ENCODE results near the gene EXOC7. TPM values are rescaled to one million over a fixed set of nuclear protein-coding genes. Genes with fewer than 3 reads are reported as not detected.

The EXOC7 gene
- total RNA-seq, 1 experiment from 2014 or later: 126 TPM

DNA sequence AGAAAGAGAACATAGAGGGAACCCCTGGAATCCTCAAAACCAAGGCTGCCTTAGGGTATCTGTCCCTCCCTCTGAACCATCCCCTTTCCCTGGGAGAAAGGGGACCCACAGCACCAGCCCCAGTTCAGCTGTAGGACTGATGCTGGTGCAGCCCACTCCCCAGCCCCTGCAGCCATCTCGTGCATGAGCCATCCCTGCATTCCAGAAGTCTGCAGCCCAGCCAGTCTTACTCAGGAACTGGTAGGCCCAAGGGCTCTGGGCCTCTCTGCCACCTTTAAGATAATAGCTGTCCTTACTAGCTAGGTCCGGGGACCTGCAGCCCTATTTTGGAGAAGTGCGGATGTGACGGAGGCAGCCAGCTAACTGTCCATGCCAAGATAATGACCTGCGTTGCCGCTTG lies 70.4 kb downstream of the EXOC7 start (continued):
- TF ChIP-seq, protein P1, sequence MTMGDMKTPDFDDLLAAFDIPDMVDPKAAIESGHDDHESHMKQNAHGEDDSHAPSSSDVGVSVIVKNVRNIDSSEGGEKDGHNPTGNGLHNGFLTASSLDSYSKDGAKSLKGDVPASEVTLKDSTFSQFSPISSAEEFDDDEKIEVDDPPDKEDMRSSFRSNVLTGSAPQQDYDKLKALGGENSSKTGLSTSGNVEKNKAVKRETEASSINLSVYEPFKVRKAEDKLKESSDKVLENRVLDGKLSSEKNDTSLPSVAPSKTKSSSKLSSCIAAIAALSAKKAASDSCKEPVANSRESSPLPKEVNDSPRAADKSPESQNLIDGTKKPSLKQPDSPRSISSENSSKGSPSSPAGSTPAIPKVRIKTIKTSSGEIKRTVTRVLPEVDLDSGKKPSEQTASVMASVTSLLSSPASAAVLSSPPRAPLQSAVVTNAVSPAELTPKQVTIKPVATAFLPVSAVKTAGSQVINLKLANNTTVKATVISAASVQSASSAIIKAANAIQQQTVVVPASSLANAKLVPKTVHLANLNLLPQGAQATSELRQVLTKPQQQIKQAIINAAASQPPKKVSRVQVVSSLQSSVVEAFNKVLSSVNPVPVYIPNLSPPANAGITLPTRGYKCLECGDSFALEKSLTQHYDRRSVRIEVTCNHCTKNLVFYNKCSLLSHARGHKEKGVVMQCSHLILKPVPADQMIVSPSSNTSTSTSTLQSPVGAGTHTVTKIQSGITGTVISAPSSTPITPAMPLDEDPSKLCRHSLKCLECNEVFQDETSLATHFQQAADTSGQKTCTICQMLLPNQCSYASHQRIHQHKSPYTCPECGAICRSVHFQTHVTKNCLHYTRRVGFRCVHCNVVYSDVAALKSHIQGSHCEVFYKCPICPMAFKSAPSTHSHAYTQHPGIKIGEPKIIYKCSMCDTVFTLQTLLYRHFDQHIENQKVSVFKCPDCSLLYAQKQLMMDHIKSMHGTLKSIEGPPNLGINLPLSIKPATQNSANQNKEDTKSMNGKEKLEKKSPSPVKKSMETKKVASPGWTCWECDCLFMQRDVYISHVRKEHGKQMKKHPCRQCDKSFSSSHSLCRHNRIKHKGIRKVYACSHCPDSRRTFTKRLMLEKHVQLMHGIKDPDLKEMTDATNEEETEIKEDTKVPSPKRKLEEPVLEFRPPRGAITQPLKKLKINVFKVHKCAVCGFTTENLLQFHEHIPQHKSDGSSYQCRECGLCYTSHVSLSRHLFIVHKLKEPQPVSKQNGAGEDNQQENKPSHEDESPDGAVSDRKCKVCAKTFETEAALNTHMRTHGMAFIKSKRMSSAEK (CRISPR knock-in tag; IDR thresholded peaks at IDR 0.05; ENCODE audit: borderline replicate concordance): no peak
- no peak for TF ChIP-seq RORB (CRISPR knock-in tag; IDR thresholded peaks at IDR 0.05)
- no peak for TF ChIP-seq AR (CRISPR knock-in tag; IDR thresholded peaks at IDR 0.05)
- no peak for TF ChIP-seq ZNF232 (CRISPR knock-in tag; IDR thresholded peaks at IDR 0.05)
- TF ChIP-seq SOX15 (CRISPR knock-in tag; IDR thresholded peaks at IDR 0.05): no peak
- TF ChIP-seq USF2 (CRISPR knock-in tag; IDR thresholded peaks at IDR 0.05): no peak
- no peak for TF ChIP-seq USF1 (CRISPR knock-in tag; IDR thresholded peaks at IDR 0.05)

GRCh38 chr17:76032780-76033108 lies 70.8 kb downstream of the EXOC7 start:
- no peak for DNase-seq (ENCODE audit: low spot score)
- Mint-ChIP-seq H3K36me3 (no peaks in the 10 kb centered on the region), H3K27ac (no peak overlapping the region), H3K4me1 (peaks cover 25% of the 10 kb centered on the region), H3K9me3 (no peaks in the 10 kb centered on the region), H3K27me3 (ENCODE audit: low read depth) (no peaks in the 10 kb centered on the region), H3K4me3 (no peak overlapping the region)
- ATAC-seq: no peak
- POLR2A ChIA-PET: no interaction called here
- no peak for TF ChIP-seq USF1 (CRISPR knock-in tag; IDR thresholded peaks at IDR 0.05)
- no peak for TF ChIP-seq ZNF425 (CRISPR knock-in tag; conservative IDR thresholded peaks at IDR 0.05)
- TF ChIP-seq, protein P2, sequence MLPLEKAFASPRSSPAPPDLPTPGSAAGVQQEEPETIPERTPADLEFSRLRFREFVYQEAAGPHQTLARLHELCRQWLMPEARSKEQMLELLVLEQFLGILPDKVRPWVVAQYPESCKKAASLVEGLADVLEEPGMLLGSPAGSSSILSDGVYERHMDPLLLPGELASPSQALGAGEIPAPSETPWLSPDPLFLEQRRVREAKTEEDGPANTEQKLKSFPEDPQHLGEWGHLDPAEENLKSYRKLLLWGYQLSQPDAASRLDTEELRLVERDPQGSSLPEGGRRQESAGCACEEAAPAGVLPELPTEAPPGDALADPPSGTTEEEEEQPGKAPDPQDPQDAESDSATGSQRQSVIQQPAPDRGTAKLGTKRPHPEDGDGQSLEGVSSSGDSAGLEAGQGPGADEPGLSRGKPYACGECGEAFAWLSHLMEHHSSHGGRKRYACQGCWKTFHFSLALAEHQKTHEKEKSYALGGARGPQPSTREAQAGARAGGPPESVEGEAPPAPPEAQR (CRISPR knock-in tag; IDR thresholded peaks at IDR 0.05): no peak
- TF ChIP-seq ZNF232 (CRISPR knock-in tag; IDR thresholded peaks at IDR 0.05): no peak
- no peak for TF ChIP-seq KAT7 (CRISPR knock-in tag; IDR thresholded peaks at IDR 0.05; ENCODE audit: borderline replicate concordance)
- TF ChIP-seq ZNF396 (CRISPR knock-in tag; IDR thresholded peaks at IDR 0.05; ENCODE audit: borderline replicate concordance): no peak
- no peak for TF ChIP-seq NFATC4 (CRISPR knock-in tag; IDR thresholded peaks at IDR 0.05)
- no peak for TF ChIP-seq ESRRA (CRISPR knock-in tag; IDR thresholded peaks at IDR 0.05; ENCODE audit: borderline replicate concordance)
- TF ChIP-seq, protein P3, sequence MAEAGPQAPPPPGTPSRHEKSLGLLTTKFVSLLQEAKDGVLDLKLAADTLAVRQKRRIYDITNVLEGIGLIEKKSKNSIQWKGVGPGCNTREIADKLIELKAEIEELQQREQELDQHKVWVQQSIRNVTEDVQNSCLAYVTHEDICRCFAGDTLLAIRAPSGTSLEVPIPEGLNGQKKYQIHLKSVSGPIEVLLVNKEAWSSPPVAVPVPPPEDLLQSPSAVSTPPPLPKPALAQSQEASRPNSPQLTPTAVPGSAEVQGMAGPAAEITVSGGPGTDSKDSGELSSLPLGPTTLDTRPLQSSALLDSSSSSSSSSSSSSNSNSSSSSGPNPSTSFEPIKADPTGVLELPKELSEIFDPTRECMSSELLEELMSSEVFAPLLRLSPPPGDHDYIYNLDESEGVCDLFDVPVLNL (CRISPR knock-in tag; IDR thresholded peaks at IDR 0.05; ENCODE audit: borderline replicate concordance, low read depth): no peak
- CTCF ChIA-PET: interaction anchor here (0.8 to 5.5 kb wide), 3 partner anchors 12 to 27 kb away, joined by 3 to 42 read pairs (median 3); no protein-coding TSS in a partner anchor

Data from WTC11 (cell line).